ENCODE data around the gene NTHL1. TPM values are rescaled to one million over a fixed set of nuclear protein-coding genes. Genes with fewer than 3 reads are reported as not detected.

NTHL1 gene
- total RNA-seq = 10 to 100 TPM; 14.9 to 28.8 (median 19.9) TPM

DNA sequence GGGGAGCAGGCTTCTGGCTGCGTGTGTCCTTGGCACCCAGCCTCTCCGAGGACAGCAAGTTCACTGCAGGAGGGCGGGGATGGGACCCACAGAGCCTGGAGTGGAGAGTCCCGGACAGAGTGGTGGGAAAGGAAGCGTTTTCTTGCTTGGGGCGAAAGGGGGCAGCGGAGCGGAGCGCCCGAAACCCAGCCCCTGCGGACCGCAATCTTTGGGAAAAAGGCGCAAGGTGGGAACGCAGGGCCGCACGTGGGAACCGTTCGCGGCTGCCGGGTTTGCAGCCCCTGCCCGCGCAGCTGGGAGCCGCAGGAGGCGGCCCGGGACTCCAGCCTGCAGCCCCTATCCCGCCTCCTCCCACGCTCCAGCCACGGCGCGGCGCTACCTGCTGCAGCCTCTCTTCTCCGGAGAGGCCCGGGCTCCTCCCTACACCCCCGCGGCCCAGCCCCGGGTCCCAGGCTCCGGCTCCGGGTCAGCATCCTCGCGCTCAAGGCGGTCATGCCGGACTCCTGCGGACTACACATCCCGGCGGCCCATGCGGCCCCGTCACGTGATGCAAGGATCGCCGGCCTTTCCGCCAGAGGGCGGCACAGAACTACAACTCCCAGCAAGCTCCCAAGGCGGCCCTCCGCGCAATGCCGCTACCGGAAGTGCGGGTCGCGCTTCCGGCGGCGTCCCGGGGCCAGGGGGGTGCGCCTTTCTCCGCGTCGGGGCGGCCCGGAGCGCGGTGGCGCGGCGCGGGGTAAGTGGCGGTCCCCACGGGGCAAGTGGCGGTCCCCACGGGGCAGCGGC lies at the start of gene NTHL1, which contains the start of gene TSC2:
NTHL1 (minus strand) TSS at position 505 of the 786 bp plus-strand sequence; CDS start at position 494, 11 bp downstream.
TSC2 (plus strand) TSS at position 656 of the 786 bp plus-strand sequence. CDS start 631 bp downstream, outside the sequence.
- H3K27ac ChIP-seq = peak within 1 kb of the TSS; percentile 55 to 77 (median 73)
- peak; percentile 95 to 98 (median 97) for DNase-seq
- peaks cover 7 to 41% (median 11%) of the 10 kb centered on the region in 4 donors for H3K4me1 ChIP-seq
- no peaks in the 10 kb centered on the region for H3K27me3 ChIP-seq
- H3K4me3 ChIP-seq = peak within 1 kb of the TSS; percentile 76 to 93 (median 88)
- H3K36me3 ChIP-seq = peaks cover 0 to 26% (median 0%) of the 10 kb centered on the region in 3 donors
- H3K9me3 ChIP-seq = no peaks in the 10 kb centered on the region
- peak; percentile 38 to 73 (median 64) for TF ChIP-seq CTCF (IDR thresholded peaks at IDR 0.05)
- TF ChIP-seq POLR2A (IDR thresholded peaks at IDR 0.05) = no peak

GRCh38 chr16:2096853-2097595 lies 49.4 kb upstream of the NTHL1 start:
- Histone ChIP-seq H3K4me3 (no peak overlapping the region), H3K36me3 (peaks cover 0 to 76% (median 0%) of the 10 kb centered on the region in 3 donors)
- no peak for DNase-seq

DNA sequence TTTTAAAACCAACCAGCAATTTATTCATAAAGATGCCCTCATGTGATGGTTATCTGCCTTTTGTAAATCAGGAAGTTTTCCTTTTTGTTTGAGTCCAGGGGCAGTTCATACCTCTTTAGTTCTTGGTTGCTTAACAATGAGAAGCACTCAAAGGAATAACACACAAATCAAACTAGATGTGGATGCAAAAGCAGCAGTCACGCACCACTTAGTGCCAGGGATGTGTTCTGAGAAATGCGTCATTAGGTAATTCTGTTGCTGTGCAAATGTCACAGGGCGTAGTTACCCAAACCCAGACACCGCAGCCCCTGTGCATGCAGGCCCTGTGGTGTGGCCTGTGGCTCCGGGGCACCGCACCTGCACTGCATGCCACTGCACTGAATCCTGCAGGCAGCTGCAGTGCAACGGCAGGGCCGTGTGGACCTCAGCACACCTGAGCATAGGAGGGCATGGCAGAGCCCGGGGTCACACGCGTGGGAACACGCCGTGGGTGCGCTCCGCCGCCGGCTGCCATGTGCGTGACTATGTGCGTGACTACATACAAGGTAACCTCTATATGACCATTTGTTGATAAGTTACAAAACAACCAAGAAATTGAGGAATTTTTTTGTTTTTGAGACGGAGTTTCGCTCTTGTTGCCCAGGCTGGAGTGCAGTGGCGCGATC lies 48.4 kb upstream of the NTHL1 start:
- Histone ChIP-seq H3K27me3 (no peaks in the 10 kb centered on the region), H3K36me3 (peaks cover 0 to 76% (median 0%) of the 10 kb centered on the region in 3 donors), H3K27ac (no peak overlapping the region), H3K4me3 (no peak overlapping the region), H3K9me3 (no peaks in the 10 kb centered on the region), H3K4me1 (peaks cover 0 to 21% (median 0%) of the 10 kb centered on the region in 4 donors)
- no peak for DNase-seq
- TF ChIP-seq CTCF (IDR thresholded peaks at IDR 0.05) = no peak
- TF ChIP-seq POLR2A (IDR thresholded peaks at IDR 0.05) = no peak

More at GRCh38 chr16:2096853-2097595, 49.4 kb upstream of the NTHL1 start:
- no peak overlapping the region for H3K27ac ChIP-seq
- H3K9me3 ChIP-seq = no peaks in the 10 kb centered on the region
- H3K27me3 ChIP-seq = no peaks in the 10 kb centered on the region
- H3K4me1 ChIP-seq = peaks cover 0 to 14% (median 0%) of the 10 kb centered on the region in 4 donors
- TF ChIP-seq POLR2A (IDR thresholded peaks at IDR 0.05) (no peak), CTCF (IDR thresholded peaks at IDR 0.05) (no peak)

GRCh38 chr16:2095315-2095853 lies 47.8 kb upstream of the NTHL1 start:
- H3K36me3 ChIP-seq = peaks cover 0 to 78% (median 0%) of the 10 kb centered on the region in 3 donors
- H3K9me3 ChIP-seq = no peaks in the 10 kb centered on the region
- no peak for DNase-seq
- H3K4me3 ChIP-seq = no peak overlapping the region
- peaks cover 0 to 24% (median 0%) of the 10 kb centered on the region in 4 donors for H3K4me1 ChIP-seq
- no peaks in the 10 kb centered on the region for H3K27me3 ChIP-seq
- TF ChIP-seq POLR2A (IDR thresholded peaks at IDR 0.05) = no peak
- no peak for TF ChIP-seq CTCF (IDR thresholded peaks at IDR 0.05)
- no peak overlapping the region for H3K27ac ChIP-seq

DNA sequence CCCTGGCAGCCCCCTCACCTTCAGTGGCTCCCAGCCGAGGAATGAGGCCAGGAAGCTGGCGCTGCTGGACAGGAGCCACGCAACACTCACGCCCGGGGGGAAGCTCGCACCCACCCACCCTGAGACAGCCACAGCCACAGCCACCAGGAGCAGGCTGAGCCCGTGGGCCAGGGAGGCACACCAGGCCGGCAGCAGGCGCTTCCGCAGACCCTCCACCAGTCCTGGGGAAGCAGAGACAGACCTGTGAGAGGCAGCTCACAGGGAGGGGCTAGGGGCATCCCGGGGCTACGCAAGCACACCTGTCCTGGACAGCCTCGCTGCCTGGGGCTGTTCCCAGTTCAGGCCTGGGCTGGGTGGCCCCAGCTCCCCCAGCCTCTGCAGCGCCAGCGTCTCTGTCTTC lies 46.2 kb upstream of the NTHL1 start:
- TF ChIP-seq POLR2A (IDR thresholded peaks at IDR 0.05) (no peak), CTCF (IDR thresholded peaks at IDR 0.05) (no peak)
- Histone ChIP-seq H3K4me3 (no peak overlapping the region), H3K36me3 (peaks cover 0 to 78% (median 0%) of the 10 kb centered on the region in 3 donors), H3K27me3 (no peaks in the 10 kb centered on the region), H3K27ac (no peak overlapping the region), H3K4me1 (peaks cover 0 to 30% (median 0%) of the 10 kb centered on the region in 4 donors), H3K9me3 (no peaks in the 10 kb centered on the region)
- DNase-seq = no peak

All from Peyer's patch (tissue), 4 donors.